A549 (cell line): ENCODE measurements around the gene SDHAF2. TPM values are rescaled to one million over a fixed set of nuclear protein-coding genes. Genes with fewer than 3 reads are reported as not detected.
"Not testable (repeated sequence)": the region's sequence is repeated elsewhere in the genome, so short reads cannot be mapped to it uniquely, and the experiment has no call there.

ENCODE experiments used
- ATAC-seq, 2 experiments: fragments of 200-7000 bp in 1 of 2; fragments of >200 bp in 1 of 2; cut with Nextera tagmentation in 1 of 2; cut with Tn5 transposase in 1 of 2; 3 replicates each; pipeline versions ENCODE4 v1.8.0 to v1.9.1; 2018 to 2020; ENCODE audit warnings: mild to moderate bottlenecking in 1 of 2, moderate library complexity in 1 of 2
- CTCF ChIA-PET: fragments of 300-600 bp; sonication (Branson Sonifier 250); formaldehyde crosslinking; extraction: SDS; loops from one replicate; lab custom pipeline; 2021; ENCODE audit warnings: antibody characterized with exemption, inconsistent platforms; lab: Yijun Ruan, JAX
- POLR2A ChIA-PET: fragments of 350-600 bp; formaldehyde crosslinking; extraction: SDS; loops from one replicate; lab custom pipeline; 2021; ENCODE audit warnings: antibody characterized with exemption, inconsistent platforms; lab: Yijun Ruan, JAX
- DNase-seq, 2 experiments: peaks; one replicate each; pipeline versions ENCODE4 v3.0.0 to v3.0.0-alpha.2; 2011 to 2016; ENCODE audit warnings: low read depth in 1 of 2, low spot score in 1 of 2
- FAIRE-seq: peaks from 2 replicates; lab custom pipeline; 2011; peaks lifted over from hg19 to GRCh38; lab: Jason Lieb, UNC
- H3K27ac ChIP-seq, 2 experiments: fragments of >200 bp; sonication (Bioruptor Twin); formaldehyde crosslinking; 3 replicates each; pipeline ENCODE4 v1.5.1; 2016 to 2017
- H3K4me1 ChIP-seq: fragments of >200 bp; sonication (Bioruptor Twin); formaldehyde crosslinking; 3 replicates; pipeline ENCODE4 v1.6.1; 2016
- H3K4me2 ChIP-seq: fragments of >200 bp; sonication (Bioruptor Twin); formaldehyde crosslinking; 3 replicates; pipeline ENCODE4 v1.6.1; 2016
- H3K4me3 ChIP-seq: fragments of >200 bp; sonication (Bioruptor Twin); formaldehyde crosslinking; 3 replicates; pipeline ENCODE4 v1.5.1; 2016
- H3K9me3 ChIP-seq: fragments of >200 bp; sonication (Bioruptor Twin); formaldehyde crosslinking; 3 replicates; pipeline ENCODE4 v1.6.1; 2016
- ATOH8 ChIP-seq: fragments of 250-450 bp; sonication (Bioruptor Pico); IDR thresholded peaks from 2 replicates; pipeline ENCODE4 v1.5.0; 2020; ENCODE audit warnings: low read depth, mild to moderate bottlenecking, moderate library complexity
- CBX8 ChIP-seq: fragments of 200-600 bp; sonication (generic); IDR thresholded peaks from 2 replicates; pipeline ENCODE4 v1.6.1; 2016
- CTCF ChIP-seq: fragments of >200 bp; sonication (Bioruptor Twin); formaldehyde crosslinking; IDR thresholded peaks from 3 replicates; pipeline ENCODE4 v1.5.1; 2016
- FOSL2 ChIP-seq, 2 experiments: fragments of 450-650 bp in 1 of 2; fragments of >200 bp in 1 of 2; sonication (Bioruptor Twin) in 1 of 2; formaldehyde crosslinking; IDR thresholded peaks; 2 replicates each; pipeline versions ENCODE4 v1.5.0 to v1.6.1; 2016 to 2020; ENCODE audit warnings: mild to moderate bottlenecking in 1 of 2, moderate library complexity in 1 of 2
- HDAC2 ChIP-seq: fragments of 200-600 bp; sonication (generic); IDR thresholded peaks from 2 replicates; pipeline ENCODE4 v1.6.1; 2016
- HMGXB4 ChIP-seq: fragments of 250-450 bp; sonication (Bioruptor Pico); IDR thresholded peaks from 2 replicates; pipeline ENCODE4 v1.5.0; 2021; ENCODE audit warnings: mild to moderate bottlenecking, moderate library complexity, borderline replicate concordance
- JUNB ChIP-seq: fragments of >200 bp; sonication (Bioruptor Twin); formaldehyde crosslinking; IDR thresholded peaks from 2 replicates; pipeline ENCODE4 v1.6.1; 2016
- MAZ ChIP-seq: fragments of 150-350 bp; IDR thresholded peaks from 2 replicates; pipeline ENCODE4 v1.6.1; 2014; ENCODE audit warnings: antibody characterized with exemption, low read depth, low read length, borderline replicate concordance
- MYC ChIP-seq: IDR thresholded peaks from 2 replicates; pipeline ENCODE4 v1.6.1; 2012; ENCODE audit warnings: mild to moderate bottlenecking, inconsistent platforms, low read length, improper control_type of control experiment, borderline replicate concordance
- NFE2L2 ChIP-seq: fragments of 150-350 bp; conservative IDR thresholded peaks from 2 replicates; pipeline ENCODE4 v1.6.1; 2014; ENCODE audit warnings: low read length
- RAD21 ChIP-seq, 2 experiments: fragments of >200 bp in 1 of 2; sonication (Bioruptor Twin) in 1 of 2; formaldehyde crosslinking in 1 of 2; IDR thresholded peaks in 1 of 2; conservative IDR thresholded peaks in 1 of 2; 2 replicates in 1 of 2; 3 replicates in 1 of 2; pipeline ENCODE4 v1.6.1; 2012 to 2018; ENCODE audit warnings: inconsistent platforms in 1 of 2
- RFX5 ChIP-seq: fragments of 450-650 bp; IDR thresholded peaks from 2 replicates; pipeline ENCODE4 v1.7.1; 2014; ENCODE audit warnings: antibody characterized with exemption, mild to moderate bottlenecking, moderate library complexity
- SMC3 ChIP-seq: fragments of >200 bp; sonication (Bioruptor Twin); formaldehyde crosslinking; IDR thresholded peaks from 3 replicates; pipeline ENCODE4 v1.6.1; 2018; ENCODE audit warnings: inconsistent platforms
- TFCP2L1 ChIP-seq: fragments of 250-450 bp; sonication (Bioruptor Pico); IDR thresholded peaks from 2 replicates; pipeline ENCODE4 v1.5.0; 2021; ENCODE audit warnings: mild to moderate bottlenecking
- USF2 ChIP-seq: fragments of 450-650 bp; IDR thresholded peaks from 2 replicates; pipeline ENCODE4 v1.6.1; 2014; ENCODE audit warnings: antibody characterized with exemption
- ZNF302 ChIP-seq: fragments of 250-450 bp; sonication (Bioruptor Pico); IDR thresholded peaks from 2 replicates; pipeline ENCODE4 v1.9.0; 2021; ENCODE audit warnings: inconsistent platforms, mild to moderate bottlenecking, moderate library complexity
- ZSCAN20 ChIP-seq: fragments of 250-450 bp; sonication (Bioruptor Pico); IDR thresholded peaks from 2 replicates; pipeline ENCODE4 v1.8.0; 2022; ENCODE audit warnings: mild to moderate bottlenecking, moderate library complexity
- WGBS: methylation state at CpG from one replicate; pipeline ENCODE4 v1.1.6; 2017; ENCODE audit errors: missing lambda C conversion rate; 5-methylcytosine and 5-hydroxymethylcytosine counted together
- polyA plus RNA-seq, 4 experiments: library from polyadenylated mRNA; depleted of rRNA in 3 of 4; stranded (reverse); fragments of >200 nt; fragmentation: RNase III in 1 of 4; extraction: RNeasy Plus Mini Kit Qiagen cat#74134 plus additional on column Dnase treatment in 1 of 4; gene quantifications; 2 replicates in 3 of 4; 3 replicates in 1 of 4; pipeline ENCODE4 v1.2.3, GENCODE V29; 2011 to 2017

Gene SDHAF2
- polyA plus RNA-seq, 2 of the 4 experiments (the other 2 are of a cell fraction), result 44.4 to 76.4 TPM

GRCh38 chr11:61380884-61381283, 49.0 kb upstream of the SDHAF2 start:
- DNase-seq, result no peak
- Histone ChIP-seq H3K4me3 (no peak overlapping the region), H3K4me1 (peaks cover 20% of the 10 kb centered on the region), H3K9me3 (no peaks in the 10 kb centered on the region), H3K27ac (no peak overlapping the region), H3K4me2 (no peak overlapping the region)
- no peak for FAIRE-seq
- ChIA-PET POLR2A (interaction anchor here (0.7 to 1.4 kb wide), 2 partner anchors 19 to 42 kb away, joined by 3 to 4 read pairs; partner anchors contain the start of genes CYB561A3 and TMEM138), CTCF (interaction anchor here (1.4 to 17.4 kb wide), 3 partner anchors 21 to 53 kb away, joined by 5 to 552 read pairs (median 521); partner anchors contain the start of genes CYB561A3, DDB1, TKFC and TMEM138)
- TF ChIP-seq HDAC2 (no peak), MAZ (no peak), MYC (no peak), ZSCAN20 (no peak), TFCP2L1 (CRISPR knock-in tag) (no peak), NFE2L2 (no peak), USF2 (no peak), CBX8 (no peak), JUNB (no peak), ZNF302 (no peak)
- no peak for ATAC-seq
- WGBS, result 90% methylated on average over 9 of the region's 9 CpGs

DNA sequence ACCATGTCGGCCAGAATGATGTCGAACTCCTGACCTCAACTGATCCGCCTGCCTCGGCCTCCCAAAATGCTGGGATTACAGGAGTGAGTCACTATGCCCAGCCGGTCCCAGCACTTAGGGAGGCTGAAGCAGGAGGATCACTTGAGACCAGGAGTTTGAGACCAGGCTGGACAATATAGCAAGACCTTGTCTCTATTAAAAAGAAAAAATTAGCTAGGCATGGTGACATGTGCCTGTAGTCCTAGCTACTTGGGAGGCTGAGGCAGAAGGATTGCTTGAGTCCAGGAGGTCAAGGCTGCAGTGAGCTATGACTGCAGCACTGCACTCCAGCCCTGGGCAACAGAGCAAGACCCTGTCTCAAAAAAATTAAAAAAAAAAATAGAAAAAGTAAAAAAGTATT, 46.1 kb upstream of the SDHAF2 start:
- not testable (repeated sequence) for H3K9me3 ChIP-seq, FAIRE-seq, H3K27ac ChIP-seq, H3K4me2 ChIP-seq, DNase-seq, ATAC-seq, H3K4me1 ChIP-seq, H3K4me3 ChIP-seq
- ChIA-PET CTCF (interaction anchor here (0.6 to 17.4 kb wide), 11 partner anchors 8 to 553 kb away, joined by 3 to 552 read pairs (median 7); partner anchors contain the start of genes CYB561A3, DDB1, TKFC and TMEM138), POLR2A (interaction anchor here (3.1 to 4.6 kb wide), 2 partner anchors 22 to 49 kb away, joined by 32 to 40 read pairs; partner anchors contain the start of genes CYB561A3, DDB1, TKFC and TMEM138)
- 92% methylated on average over 5 of the region's 5 CpGs for WGBS

- peak; percentile 72 to 76 for ATAC-seq
These were observed 45.4 kb upstream of the SDHAF2 start for GRCh38 chr11:61384271-61385242.

More at GRCh38 chr11:61384271-61385242, 45.4 kb upstream of the SDHAF2 start:
- POLR2A ChIA-PET, result interaction anchor here (1.0 to 4.6 kb wide), 3 partner anchors 22 to 90 kb away, joined by 3 to 40 read pairs (median 32); partner anchors contain the start of genes CYB561A3, DDB1, TKFC and TMEM138
- Histone ChIP-seq H3K4me2 (no peak overlapping the region), H3K4me1 (peaks cover 3% of the 10 kb centered on the region; the same call in 2 of the 3 replicates), H3K9me3 (no peaks in the 10 kb centered on the region), H3K27ac (no peak overlapping the region), H3K4me3 (no peak overlapping the region)
- CTCF ChIA-PET, result interaction anchor here (1.0 to 17.4 kb wide), 32 partner anchors 9 to 554 kb away, joined by 3 to 552 read pairs (median 6); partner anchors contain the start of genes CYB561A3, DDB1, TKFC and TMEM138
- 83% methylated on average over 15 of the region's 15 CpGs for WGBS
- no peak for TF ChIP-seq HMGXB4 (CRISPR knock-in tag)
- TF ChIP-seq SMC3, result no peak
- no peak for TF ChIP-seq CBX8
- TF ChIP-seq CTCF, result peak; percentile 17; the same call in 1 of the 3 replicates
- no peak for TF ChIP-seq ATOH8
- peak; percentile 28 to 54; a peak in 2 of 5 replicates for TF ChIP-seq RAD21 (conservative IDR thresholded peaks at IDR 0.05 in 1 of 2, IDR thresholded peaks at IDR 0.05 in 1 of 2)
- TF ChIP-seq RFX5, result no peak
- TF ChIP-seq FOSL2 (IDR thresholded peaks at IDR 0.05), result no peak
- TF ChIP-seq FOSL2 (CRISPR knock-in tag; IDR thresholded peaks at IDR 0.05), result no peak
- FAIRE-seq (no peak), DNase-seq (peak in 1 of 2 experiments; percentile 66)
